PFSK-1 (cell line): ENCODE data around the gene FAM181A.

Experiments
- POLR2AphosphoS5 ChIP-seq: IDR thresholded peaks from 2 replicates; pipeline ENCODE4 v1.6.1; 2012; ENCODE audit warnings: low read depth, mild to moderate bottlenecking, control low read depth, low read length, moderate library complexity
- SIN3A ChIP-seq: IDR thresholded peaks from 2 replicates; pipeline ENCODE4 v1.6.1; 2012; ENCODE audit warnings: mild to moderate bottlenecking, low read length, moderate library complexity, borderline replicate concordance; ENCODE audit not compliant: insufficient read depth
- TAF1 ChIP-seq: IDR thresholded peaks from 2 replicates; pipeline ENCODE4 v1.6.1; 2012; ENCODE audit warnings: low read length, control low read depth, borderline replicate concordance; ENCODE audit not compliant: insufficient read depth

DNA sequence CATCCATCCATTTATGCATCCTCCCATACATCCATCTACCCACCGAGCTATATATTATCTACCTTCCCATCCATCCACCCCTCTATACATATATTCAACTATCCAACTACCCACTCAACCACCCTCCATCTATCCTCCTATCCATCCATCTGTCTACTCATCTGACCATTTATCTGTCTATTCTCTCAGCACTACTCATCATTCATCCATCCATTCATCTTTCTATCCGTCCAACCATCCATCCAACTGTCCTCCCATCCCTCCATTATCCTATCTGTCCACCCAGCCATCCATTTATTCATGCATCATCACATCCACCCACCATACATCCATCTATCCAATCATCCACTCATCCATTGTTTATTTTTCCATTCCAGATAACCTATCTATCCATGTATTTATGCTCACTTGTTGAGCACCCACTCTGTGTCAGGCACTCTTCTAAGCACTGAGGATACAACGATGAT lies 37.7 kb downstream of the FAM181A start:
- TF ChIP-seq POLR2AphosphoS5: no peak
- TF ChIP-seq TAF1: no peak
- TF ChIP-seq SIN3A: no peak
